Amygdala (tissue), 56 donors: ENCODE measurements around the gene EML4.
"Not testable (repeated sequence)": the region's sequence is repeated elsewhere in the genome, so short reads cannot be mapped to it uniquely, and the experiment has no call there.

ENCODE experiments used
- DNase-seq, 56 donors: peaks; one replicate each; lab custom pipeline; 2025; lab: John Stamatoyannopoulos, UW

EML4 gene

GRCh38 chr2:42169100-42169873, at the start of gene EML4:
Gene EML4, plus strand, starts transcription at chr2:42169353. Its CDS starts 259 bp downstream, at chr2:42169612.
- DNase-seq, result peak; percentile 25 to 94 (median 84)

GRCh38 chr2:42123426-42123825, 45.7 kb upstream of the EML4 start:
- DNase-seq, result no peak

GRCh38 chr2:42124011-42124785, 45.0 kb upstream of the EML4 start:
- no peak for DNase-seq

GRCh38 chr2:42125841-42126594, 43.1 kb upstream of the EML4 start:
- DNase-seq, result no peak

- not testable (repeated sequence) for DNase-seq
These were observed 42.3 kb upstream of the EML4 start for GRCh38 chr2:42126873-42127272.

- peak in 3 of 56 donors; percentile 9 to 20 (median 10) for DNase-seq
These were observed 41.4 kb upstream of the EML4 start for GRCh38 chr2:42127425-42128424.

GRCh38 chr2:42128721-42129486, 40.2 kb upstream of the EML4 start:
- no peak for DNase-seq

- no peak for DNase-seq
These were observed 39.7 kb upstream of the EML4 start for GRCh38 chr2:42129487-42129852.

- DNase-seq, result no peak
These were observed 39.2 kb upstream of the EML4 start for GRCh38 chr2:42129947-42130346.

- DNase-seq, result not testable (repeated sequence)
These were observed 38.3 kb upstream of the EML4 start for GRCh38 chr2:42130858-42131257.

GRCh38 chr2:42132191-42132965, 36.8 kb upstream of the EML4 start:
- peak in 1 of 56 donors; percentile 18 for DNase-seq

- peak in 37 of 56 donors; percentile 17 to 80 (median 35) for DNase-seq
These were observed 36.0 kb upstream of the EML4 start for GRCh38 chr2:42132966-42133641.

- DNase-seq, result no peak
These were observed 35.4 kb upstream of the EML4 start for GRCh38 chr2:42133771-42134195.

- not testable (repeated sequence) for DNase-seq
These were observed 34.7 kb upstream of the EML4 start for GRCh38 chr2:42134401-42134932.

- no peak for DNase-seq
These were observed 33.5 kb upstream of the EML4 start for GRCh38 chr2:42135381-42136312.

GRCh38 chr2:42136782-42137124, 32.4 kb upstream of the EML4 start:
- no peak for DNase-seq
